ENCODE results near the gene FBXL17.

Gene FBXL17

DNA sequence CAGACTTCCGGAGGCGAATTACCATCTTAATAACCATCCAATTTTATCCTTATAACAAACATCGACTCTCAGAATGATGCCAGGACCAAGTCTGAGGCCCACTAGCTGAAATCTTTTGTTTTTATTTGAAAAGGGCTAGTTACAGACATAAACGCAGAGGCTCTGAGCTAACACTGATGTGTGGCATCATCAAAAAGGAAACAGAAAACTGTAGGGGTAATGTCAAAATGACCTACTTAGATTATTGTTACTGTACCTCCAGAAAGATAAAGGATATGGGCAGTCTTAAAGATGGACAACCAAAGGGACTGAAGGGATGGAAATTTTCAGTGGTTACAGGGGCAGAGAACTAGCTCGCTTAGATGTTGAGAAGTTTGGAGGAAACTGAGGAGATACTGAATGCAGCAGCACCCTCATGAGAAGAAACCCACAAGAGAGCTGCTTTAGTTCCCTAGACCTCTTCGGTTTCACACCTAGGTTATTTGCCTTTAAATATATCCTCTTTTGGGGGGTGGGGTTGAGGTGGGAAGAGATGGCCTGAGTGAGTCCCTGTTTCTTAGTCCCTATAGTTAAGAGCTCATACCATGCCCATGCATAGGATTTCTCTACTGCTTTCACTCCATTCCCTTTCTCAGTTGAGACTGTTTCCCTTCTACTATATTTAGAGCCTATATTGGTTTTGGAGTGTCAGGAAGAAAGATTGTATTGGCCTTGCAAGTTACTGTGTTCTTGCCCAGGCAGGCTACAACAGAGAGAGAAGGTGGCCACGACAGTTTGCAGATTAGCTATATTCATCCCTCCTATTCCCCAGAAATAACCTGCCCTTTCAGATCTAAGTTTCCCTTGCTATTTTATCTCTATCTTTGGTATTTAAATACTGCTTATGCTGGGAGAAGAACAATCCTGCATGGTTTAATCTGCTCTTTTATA lies 390.8 kb downstream of the FBXL17 start:
- DNase-seq (ENCODE audit: low read depth): no peak

DNA sequence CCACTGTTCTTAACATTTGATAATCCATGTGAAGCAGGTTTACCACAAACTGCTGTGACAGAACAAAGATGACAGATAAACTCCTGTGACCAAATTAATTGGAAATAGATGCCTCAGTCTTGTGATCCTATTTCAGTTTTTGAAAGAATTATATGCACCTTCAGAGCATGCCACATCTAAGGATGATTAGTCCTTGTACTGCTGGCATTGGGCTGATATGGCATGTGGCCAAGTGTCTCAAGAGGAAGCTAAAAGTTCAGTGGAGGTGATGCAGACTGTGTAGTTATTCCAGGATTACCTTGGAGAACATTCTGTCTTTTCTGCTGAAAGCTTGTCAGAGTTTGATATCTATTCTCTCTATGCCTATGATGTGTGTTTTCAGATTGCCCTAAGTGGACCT lies 396.8 kb downstream of the FBXL17 start:
- DNase-seq (ENCODE audit: low read depth): no peak

DNA sequence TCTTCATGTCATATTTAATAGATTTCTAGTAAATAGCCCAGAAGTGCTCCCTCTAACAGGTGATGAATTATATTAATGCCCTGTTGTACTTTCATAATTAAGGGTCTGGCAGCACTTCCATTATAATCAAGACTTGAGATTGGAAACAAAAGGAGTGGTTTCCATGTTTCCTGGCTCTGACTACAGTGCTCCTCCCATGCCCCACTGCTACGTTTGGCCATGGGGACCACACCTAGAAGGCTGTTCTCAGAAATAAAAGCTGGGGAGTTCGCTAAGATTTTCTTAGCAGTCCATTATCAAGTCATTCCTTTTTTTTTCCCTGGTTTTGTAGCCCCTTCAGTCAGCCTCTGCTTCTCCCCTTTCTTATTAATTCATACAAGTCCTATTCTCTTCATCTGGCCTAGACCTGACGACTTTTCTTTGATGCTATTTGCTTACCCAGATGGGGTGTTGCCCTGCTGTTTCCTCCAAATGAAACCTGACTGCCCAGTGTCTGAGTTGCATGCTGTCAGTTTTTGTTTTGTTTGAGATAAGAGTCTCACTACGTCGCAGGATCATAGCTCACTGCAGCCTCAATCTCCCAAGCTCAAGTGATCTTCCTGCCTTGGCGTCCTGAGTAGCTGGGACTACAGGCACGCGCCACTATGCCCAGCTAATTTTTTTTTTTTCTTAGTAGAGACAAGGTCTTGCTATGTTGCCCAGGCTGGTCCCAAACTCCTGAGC lies 399.0 kb downstream of the FBXL17 start:
- DNase-seq (ENCODE audit: low read depth): no peak

DNA sequence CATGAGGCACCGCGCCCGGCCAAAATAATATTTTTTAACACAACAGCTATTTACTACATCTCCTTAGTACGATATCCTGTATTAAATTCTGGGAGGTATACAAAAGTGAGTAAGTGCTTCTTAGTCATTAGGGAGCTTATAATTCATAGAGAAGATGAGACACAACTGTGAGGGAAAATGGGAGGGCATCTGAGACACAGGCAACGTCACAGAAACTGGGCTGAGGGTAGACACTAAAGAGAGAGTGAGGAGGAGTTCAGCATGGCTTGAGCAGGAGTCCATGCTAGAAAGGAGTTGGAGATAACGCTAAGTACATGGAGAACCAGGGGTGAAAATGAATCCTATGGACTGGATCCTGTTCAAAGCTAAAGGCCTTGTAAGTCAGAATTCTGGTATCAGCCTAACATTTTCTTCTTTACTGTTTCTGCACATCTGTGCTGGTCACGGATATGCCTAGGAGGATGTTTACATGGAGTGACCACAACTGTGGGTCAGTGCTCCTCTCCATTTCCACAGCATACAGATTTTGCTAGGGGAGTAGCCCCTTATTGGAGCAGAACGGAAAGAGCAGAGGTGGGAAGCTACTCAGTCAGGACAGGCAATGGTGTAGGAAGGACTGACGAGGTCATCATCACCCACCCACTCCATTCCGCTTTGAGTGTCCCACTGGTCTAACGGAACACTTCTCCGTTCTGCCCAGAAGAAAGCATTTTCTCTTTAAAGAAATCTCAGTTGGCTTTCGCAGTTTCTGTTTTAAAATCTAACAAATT lies 400.8 kb downstream of the FBXL17 start:
- DNase-seq (ENCODE audit: low read depth): no peak

DNA sequence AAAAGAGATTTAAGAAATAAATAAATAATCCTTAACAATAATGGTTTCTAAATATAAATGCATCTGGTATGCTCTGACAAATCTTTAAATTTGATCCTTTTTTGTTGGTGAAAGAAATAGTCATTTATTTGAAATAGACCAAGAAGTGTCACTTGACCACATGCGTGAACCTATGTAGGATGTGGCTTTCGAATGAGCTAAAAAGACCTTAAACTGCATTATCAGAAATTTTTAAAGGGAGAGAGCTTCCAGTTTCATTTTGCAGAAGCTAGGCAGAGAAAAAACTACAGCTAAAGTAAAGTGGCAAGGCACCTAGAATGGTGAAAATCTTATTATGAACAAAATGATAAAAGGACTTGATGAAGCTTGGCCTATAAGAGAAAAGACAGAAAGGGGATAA lies 402.0 kb downstream of the FBXL17 start:
- DNase-seq (ENCODE audit: low read depth): no peak

DNA sequence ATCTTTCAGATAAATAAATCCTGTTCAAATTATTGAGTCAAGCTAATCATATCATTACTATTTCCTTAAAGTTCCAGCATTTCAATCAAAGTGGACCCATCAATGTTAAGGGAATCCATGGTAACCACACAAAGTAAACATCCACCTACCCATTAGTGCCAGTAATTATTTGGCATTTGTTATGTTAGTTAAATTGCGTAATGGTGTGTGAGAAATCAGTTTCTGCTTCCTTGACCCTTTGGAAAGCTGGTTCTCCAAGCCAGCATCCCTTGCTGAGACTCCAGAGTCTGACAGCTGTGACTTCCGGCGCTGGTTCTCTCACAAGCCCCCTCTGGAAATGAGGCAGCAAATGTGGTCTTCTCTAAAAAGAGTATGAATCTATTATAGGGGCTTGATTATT lies 402.6 kb downstream of the FBXL17 start:
- no peak for DNase-seq (ENCODE audit: low read depth)

DNA sequence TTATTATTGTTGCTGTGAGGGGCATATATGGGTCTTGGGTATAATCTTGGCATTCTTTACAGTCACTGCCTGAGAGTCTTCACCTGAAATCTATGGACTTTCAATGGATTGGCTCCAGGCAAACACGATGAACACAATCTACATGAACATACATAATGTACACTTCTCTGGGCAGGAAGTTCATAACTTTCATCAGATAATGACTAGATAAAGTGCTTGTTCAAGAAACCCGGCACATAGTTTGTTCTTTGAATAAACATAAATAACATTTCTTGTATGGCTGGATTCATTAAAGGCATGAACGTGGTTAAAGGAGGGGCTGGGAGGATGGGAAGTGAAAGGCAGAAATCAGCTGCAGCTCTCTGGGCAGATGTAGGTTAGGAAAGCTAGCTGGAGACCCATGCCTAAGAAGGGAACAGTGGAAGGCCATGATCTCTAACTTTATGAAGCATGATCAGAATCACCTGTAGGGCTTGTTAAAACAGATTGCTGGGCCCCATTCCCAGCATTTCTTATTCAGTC lies 404.3 kb downstream of the FBXL17 start:
- no peak for DNase-seq (ENCODE audit: low read depth)

DNA sequence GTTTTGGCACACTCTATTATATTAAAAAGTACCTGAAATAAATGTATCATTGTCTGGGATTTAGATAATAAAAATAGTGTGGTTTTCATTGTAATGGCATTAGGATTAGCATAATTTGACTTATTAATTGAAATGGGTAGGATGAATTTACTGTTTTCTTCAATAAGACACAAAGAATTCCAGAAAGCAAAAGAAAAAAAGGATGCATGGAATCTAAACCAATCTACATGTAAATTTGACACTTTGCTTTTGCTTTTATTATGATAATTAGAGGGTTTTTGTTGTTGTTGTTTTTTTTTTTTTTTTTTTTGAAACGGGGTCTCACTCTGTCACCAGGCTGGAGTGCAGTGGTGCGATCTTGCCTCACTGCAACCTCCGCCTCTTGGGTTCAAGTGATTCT lies 406.3 kb downstream of the FBXL17 start:
- no peak for DNase-seq (ENCODE audit: low read depth)

DNA sequence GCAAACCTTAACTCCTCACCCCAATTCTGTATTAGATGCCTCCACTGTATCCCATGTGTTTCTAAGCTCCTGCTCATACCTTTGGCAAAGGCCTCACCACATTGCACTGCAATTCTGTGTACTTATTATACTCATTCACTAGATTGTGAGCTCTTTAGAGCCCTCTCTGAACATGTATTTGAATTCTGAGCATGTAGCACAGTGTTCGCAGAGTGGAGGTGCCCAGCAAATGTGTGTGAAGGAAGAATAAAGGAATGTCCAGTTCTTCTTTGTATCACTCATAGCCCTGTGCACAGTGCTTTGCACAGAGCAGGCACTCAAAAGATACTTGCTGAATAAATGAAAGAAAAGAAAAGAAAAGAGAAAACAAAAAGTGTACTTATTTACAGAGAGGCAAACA lies 410.1 kb downstream of the FBXL17 start:
- no peak for DNase-seq (ENCODE audit: low read depth)

DNA sequence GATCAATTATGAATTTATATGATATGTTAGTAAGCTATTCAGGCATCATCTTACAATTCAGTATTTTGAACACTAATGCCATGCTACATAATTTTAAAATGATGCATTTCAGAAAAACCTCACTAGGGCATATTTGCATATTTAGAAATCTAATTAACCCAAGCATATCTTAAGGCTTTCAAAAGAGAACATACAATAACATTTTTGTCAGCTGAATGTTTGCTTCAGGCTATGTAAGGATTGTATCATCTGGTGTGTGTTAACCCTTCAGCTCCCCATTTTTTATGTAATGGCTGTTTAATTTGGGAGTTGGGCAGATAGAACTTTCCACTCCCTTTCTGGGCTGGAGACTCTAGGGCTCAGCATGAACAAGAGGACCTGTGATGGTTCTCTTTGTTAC lies 412.1 kb downstream of the FBXL17 start:
- no peak for DNase-seq (ENCODE audit: low read depth)

DNA sequence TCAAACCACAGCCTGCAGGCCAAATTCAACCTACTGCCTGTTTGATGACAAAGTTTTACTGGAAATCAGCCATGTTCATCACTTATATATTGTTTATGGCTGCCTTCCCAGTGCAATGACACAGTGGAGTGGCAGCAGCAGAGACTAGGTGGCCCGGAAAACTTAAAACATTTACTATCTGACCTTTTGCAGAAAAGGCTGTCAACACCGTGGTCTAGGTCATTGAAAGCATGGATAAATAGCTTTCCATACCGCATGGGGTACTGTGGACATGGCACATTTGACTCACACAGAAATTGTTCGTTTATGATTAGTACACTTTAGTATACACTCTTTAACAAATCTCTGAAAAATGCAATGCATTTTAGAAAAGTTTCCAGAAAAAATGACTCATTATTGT lies 412.9 kb downstream of the FBXL17 start:
- no peak for DNase-seq (ENCODE audit: low read depth)

DNA sequence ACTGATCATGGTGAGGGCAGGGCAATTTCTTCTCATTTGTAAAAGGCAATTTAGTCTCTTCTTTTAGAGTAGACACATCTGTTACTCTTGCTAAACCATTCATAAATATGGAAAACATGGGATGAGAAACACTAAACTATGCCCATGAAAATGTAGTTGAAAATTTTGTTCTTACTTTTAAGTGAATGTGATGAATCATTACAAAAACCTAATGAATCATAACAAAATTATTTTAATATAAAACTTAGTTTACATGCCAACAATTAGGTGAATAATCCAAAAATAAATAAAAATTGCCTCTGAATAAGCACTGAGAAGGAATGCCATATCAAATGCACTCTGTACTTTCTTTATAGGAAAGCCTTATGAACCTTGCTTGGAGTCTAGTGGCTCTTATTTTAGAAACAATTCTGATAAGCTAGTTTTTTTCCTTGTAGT lies 413.5 kb downstream of the FBXL17 start:
- no peak for DNase-seq (ENCODE audit: low read depth)

DNA sequence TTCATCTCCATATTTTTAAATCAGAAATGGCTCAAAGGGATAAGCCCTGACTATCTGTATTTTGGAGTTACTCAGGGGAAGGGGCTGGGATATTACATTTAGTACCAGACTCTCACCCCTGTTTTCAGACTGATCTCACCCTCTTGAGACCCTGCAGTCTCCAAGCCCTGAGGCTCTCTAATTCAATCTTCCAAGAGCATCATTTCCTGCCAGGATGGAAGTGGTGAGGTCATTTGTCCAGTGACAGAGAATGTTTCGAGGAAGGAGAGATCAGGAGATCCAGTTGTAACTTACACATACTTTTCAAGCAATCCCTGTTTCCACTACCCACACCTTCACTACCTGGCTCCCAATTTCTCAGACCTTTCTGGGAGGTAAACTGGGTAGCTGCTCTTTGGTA lies 415.7 kb downstream of the FBXL17 start:
- DNase-seq (ENCODE audit: low read depth): no peak

DNA sequence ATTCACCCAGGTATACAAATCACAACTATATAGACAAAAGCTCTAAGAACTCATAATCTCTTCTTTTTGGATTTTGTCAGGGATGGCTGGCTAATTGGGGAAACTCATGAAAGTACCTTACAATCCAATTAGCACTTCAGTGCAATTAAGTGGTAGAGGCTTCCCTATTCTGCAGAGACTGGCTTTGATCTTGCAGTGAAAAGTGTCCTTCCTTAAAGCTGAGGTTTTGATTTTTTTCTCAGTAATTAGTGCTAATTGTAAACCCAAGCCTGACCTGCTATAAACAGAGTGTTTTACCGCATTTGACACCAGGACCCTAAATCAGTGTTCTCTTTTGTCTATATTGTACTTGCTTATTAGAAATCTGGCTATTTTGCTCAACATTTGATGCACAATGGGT lies 417.2 kb downstream of the FBXL17 start:
- DNase-seq (ENCODE audit: low read depth): no peak

DNA sequence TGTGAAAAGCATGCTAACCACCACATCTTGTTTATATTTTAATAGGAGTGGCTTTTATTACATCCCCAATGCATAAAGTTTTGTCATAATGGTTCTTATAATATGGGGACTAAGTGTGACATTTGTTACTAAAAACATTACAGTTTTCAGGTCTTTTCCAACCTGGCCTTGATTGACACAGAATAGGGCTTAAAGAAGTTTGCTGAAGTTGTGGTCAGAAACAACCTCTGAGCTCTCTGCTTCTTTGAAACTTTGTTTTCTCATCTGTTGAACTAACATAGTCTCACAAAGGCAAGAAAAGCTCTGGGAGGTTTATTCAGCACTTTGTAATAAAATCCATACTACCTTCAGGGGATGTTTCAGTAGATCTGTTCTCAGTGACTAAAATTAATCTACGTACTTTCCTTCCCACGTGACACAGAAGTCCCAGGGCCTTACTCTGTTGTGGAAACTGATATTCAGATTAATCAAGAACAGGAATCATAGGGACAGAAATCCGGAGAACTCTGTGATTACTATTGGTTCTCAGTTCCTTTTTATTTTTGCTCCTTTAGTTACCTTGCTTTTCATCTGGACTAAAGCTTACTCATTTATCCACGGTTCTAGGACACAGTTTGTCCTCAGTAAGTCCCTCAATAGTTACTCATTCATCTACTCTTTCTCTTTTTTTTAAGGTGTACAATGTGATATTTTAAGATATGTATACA lies 422.2 kb downstream of the FBXL17 start:
- DNase-seq (ENCODE audit: low read depth): no peak

DNA sequence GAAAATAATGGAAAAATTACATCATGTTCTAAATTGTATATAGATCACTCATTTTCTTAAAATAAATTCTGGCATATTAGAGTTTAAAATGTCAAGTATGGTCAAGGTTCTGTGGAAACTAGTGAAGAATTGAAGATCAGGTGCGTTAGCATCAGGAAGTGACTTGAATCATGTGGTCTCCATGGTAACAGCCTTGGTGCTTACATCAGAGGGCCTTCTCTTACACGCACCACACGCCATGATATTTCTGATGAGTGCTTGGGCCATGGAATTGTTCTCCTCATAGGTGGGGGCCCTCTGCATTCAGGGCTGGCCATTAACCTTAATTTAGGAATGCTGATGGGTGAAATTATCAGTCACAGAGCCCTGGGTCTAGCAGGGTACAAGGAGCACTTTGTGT lies 423.0 kb downstream of the FBXL17 start:
- no peak for DNase-seq (ENCODE audit: low read depth)

DNA sequence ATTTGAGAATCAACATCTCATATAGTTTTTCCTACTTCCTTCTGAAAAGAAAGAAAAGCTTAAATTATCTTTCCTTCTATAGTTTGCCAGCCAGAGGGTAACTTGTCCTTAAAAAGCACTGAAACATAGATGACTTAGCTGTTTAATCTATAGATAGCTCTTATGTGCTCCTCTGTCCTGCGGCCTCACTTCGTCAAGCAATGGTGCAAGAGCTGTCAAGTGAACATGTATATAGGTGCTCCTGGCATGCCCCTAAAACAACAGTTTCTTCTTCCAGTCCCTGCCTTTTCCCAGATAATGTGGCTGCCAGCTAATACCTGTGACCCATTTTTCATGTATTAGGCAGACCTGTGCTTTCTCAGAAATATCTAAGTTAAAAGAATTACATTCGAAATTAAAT lies 423.5 kb downstream of the FBXL17 start:
- DNase-seq (ENCODE audit: low read depth): no peak

DNA sequence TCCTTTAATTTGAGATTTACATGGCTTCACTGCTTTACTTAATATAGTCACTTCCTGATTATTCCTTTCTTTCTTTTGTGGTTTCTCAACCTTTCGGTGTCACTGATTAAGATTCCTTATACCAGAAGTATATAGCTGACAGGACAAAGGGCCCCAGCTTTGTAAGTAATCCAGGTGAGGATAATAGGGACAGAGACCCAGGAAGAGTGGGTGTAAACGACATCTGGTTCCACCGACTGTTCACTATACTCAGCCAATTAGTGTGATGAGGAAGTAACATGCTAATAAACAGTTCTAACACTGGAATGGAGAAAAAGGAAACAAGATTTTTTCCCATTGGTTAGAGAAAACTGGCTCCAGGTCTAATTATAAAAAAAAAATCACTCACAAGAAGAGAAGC lies 424.8 kb downstream of the FBXL17 start:
- DNase-seq (ENCODE audit: low read depth): no peak

DNA sequence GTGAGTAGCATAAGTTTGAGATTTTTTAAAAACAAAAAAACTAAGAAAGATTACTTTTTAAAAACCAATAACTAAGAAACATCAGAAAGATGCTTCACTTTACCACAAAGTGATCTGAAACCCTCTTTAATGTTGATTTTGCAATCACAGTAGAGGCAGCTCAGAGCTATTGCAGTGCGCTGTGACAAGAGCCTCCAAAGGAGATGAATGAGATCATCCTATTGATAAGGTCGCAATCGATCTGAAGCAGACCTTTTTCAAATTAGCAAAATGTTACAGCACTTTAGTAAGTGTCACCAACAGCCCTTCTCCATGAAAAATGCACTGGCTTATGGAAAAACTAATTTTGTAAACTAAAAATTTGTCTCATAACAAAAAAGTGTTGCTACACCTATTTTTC lies 426.6 kb downstream of the FBXL17 start:
- no peak for DNase-seq (ENCODE audit: low read depth)

DNA sequence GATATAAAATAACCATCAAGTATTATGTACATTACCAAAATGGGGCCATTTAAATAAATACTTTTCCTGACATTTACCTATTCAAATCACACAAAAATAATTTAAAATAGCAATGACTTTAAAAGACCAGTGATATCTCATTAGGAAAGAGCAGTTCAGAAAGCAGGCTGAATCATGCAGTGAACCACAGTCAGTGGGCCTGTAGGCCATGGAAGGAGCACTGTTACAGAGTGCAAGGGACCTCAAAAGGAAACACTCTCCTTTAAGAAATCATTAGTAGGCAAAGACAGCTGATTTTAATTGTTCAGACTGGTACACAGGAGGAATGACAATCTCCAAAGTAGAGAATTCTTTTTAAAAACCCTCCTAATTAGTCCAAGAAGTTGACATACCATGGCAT lies 427.6 kb downstream of the FBXL17 start:
- DNase-seq (ENCODE audit: low read depth): no peak

DNA sequence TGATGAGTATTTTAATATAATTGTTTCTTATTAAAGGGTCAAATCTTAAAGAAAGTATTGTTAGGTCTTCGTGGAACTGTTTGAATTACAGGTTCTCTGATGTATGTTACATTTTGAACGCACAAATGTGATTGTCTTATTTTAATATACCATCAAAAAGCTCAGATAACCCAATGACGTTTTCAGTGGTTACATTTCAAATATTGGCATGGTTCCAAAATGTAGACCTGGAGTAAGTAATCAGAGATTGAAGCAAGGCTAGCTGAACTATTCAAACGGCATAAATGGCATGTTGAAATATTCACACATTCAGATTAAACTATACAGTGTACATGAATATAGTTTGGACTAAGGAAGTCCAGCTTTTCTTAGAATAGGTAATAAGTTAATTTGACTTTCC lies 429.4 kb downstream of the FBXL17 start:
- DNase-seq (ENCODE audit: low read depth): no peak

DNA sequence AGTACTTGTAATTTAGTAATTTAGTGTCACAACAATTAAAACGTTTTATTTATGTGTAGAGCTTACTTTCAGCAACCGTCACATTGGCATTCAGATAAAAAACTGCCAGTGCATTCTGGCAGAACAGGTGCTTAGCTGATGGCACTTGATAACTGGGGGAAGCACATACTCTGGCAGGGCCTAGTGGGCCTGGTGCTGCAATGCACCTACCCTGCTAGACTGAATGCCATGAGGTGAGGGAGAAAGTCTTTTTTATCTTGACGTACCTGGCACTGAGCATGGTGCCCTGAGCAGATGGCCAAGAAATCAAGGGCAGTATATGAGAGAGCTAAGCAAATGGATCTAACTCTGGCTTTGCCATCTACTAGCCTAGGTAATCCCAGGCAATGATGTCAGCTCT lies 430.6 kb downstream of the FBXL17 start:
- DNase-seq (ENCODE audit: low read depth): no peak
